CD4-positive, alpha-beta T cell (primary cell): ENCODE results near the gene VPS33B. TPM values are rescaled to one million over a fixed set of nuclear protein-coding genes. Genes with fewer than 3 reads are reported as not detected.

Experiments used
- ATAC-seq: fragments of 200-7000 bp; cut with Tn5 transposase; one replicate; pipeline ENCODE4 v1.10.0; 2022; ENCODE audit warnings: mild to moderate bottlenecking; ENCODE audit not compliant: poor library complexity
- CTCF ChIA-PET: fragments of 350-600 bp; sonication (Branson Sonifier 250); formaldehyde crosslinking; loops from one replicate; lab custom pipeline; 2021; ENCODE audit warnings: antibody characterized with exemption, inconsistent platforms; lab: Charles Lee
- POLR2A ChIA-PET: fragments of 350-600 bp; sonication (Branson Sonifier 250); formaldehyde crosslinking; loops from one replicate; lab custom pipeline; 2021; ENCODE audit warnings: antibody characterized with exemption, inconsistent platforms; lab: Charles Lee
- DNase-seq, 14 experiments: peaks; one replicate each; pipeline ENCODE4 v3.0.0-alpha.2; 2013 to 2020; ENCODE audit warnings: mixed read lengths in 2 of 14
- H3K27ac ChIP-seq, 2 donors: one replicate each; pipeline versions ENCODE4 v1.5.1 to v1.7.0; 2013; ENCODE audit warnings: low read length in 2 of 2, low read depth in 1 of 2, mild to moderate bottlenecking in 1 of 2
- H3K27me3 ChIP-seq, 2 experiments: 1 replicate in 1 of 2; 2 replicates in 1 of 2; pipeline versions ENCODE4 v1.6.1 to v1.7.0; 2013; ENCODE audit warnings: low read length in 2 of 2, control low read depth in 1 of 2, mild to moderate bottlenecking in 1 of 2, moderate library complexity in 1 of 2; ENCODE audit not compliant: insufficient read depth in 2 of 2, control insufficient read depth in 1 of 2
- H3K36me3 ChIP-seq: one replicate; pipeline ENCODE4 v1.6.1; 2013; ENCODE audit warnings: low read length, control low read depth; ENCODE audit not compliant: insufficient read depth
- H3K4me1 ChIP-seq: one replicate; pipeline ENCODE4 v1.6.1; 2013; ENCODE audit warnings: low read length, control low read depth; ENCODE audit not compliant: insufficient read depth
- H3K4me3 ChIP-seq: one replicate; pipeline ENCODE4 v1.5.1; 2013; ENCODE audit warnings: mild to moderate bottlenecking, low read length, moderate library complexity
- H3K9me3 ChIP-seq, 2 experiments: 1 replicate in 1 of 2; 2 replicates in 1 of 2; pipeline versions ENCODE4 v1.6.1 to v1.7.0; 2013; ENCODE audit warnings: low read length in 2 of 2, mild to moderate bottlenecking in 2 of 2, control low read depth in 1 of 2, moderate library complexity in 1 of 2; ENCODE audit not compliant: control insufficient read depth in 1 of 2, insufficient read depth in 1 of 2
- H3K27ac Mint-ChIP-seq: one replicate; pipeline ENCODE4 v1.8.0; 2020; ENCODE audit warnings: mixed read lengths
- H3K27me3 Mint-ChIP-seq: one replicate; pipeline ENCODE4 v1.8.0; 2021; ENCODE audit warnings: mixed read lengths
- H3K36me3 Mint-ChIP-seq: one replicate; pipeline ENCODE4 v1.8.0; 2021; ENCODE audit warnings: low read depth, mixed read lengths
- H3K4me1 Mint-ChIP-seq: one replicate; pipeline ENCODE4 v1.8.0; 2021; ENCODE audit warnings: low read depth, mixed read lengths
- H3K4me3 Mint-ChIP-seq: one replicate; pipeline ENCODE4 v1.8.0; 2020; ENCODE audit warnings: mild to moderate bottlenecking, mixed read lengths
- H3K9me3 Mint-ChIP-seq: one replicate; pipeline ENCODE4 v1.8.0; 2020; ENCODE audit warnings: mixed read lengths
- intact Hi-C, 2 experiments: fragments of 100-400 bp; cut with DNase I in 1 of 2; cut with micrococcal nuclease in 1 of 2; formaldehyde crosslinking; loops; one replicate each; pipeline versions ENCODE4 v1.15.1 to v1.9.0; 2023 to 2025; cut with DNase I, micrococcal nuclease
- total RNA-seq, 174 experiments: library from RNA in 2 of 174; stranded (reverse) in 2 of 174; gene quantifications; one replicate each; pipeline ENCODE4 v1.2.3 and lab custom pipeline; 2021 to 2026
- TF ChIP-seq, protein P1 (sequence below): fragments of 200-600 bp; IDR thresholded peaks from one replicate; pipeline ENCODE4 v1.8.0; 2022; ENCODE audit warnings: antibody characterized with exemption, mild to moderate bottlenecking

The VPS33B gene
- total RNA-seq, 2 experiments from 2014 or later, result 17.2 to 23.8 TPM

DNA sequence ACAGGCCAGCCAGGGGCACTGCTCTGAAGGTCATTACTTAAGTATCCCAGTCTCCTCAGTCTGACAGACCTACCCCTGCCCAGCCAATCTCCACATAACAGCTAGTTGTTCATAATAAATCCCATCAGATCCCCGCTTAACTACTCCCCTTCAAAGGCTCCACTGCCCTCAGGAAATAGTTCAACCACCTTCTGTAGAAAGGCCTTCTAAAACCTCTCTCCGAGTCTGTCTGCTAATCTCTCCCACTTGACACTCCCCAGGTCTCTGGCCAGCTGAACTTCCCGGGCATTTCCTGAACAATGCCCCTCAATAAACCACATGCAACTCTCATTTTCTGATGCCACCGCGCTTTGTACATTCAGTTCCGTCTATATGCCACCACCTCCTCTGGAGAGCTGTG, 34.1 kb downstream of the VPS33B start:
- intact Hi-C loops, result no loop called here
- ATAC-seq (no peak), DNase-seq (peak in 2 of 14 experiments; percentile 3 to 9)
- peaks cover 10% of the 10 kb centered on the region for H3K4me1 ChIP-seq
- no peak overlapping the region for H3K4me3 ChIP-seq
- no peaks in the 10 kb centered on the region for H3K27me3 ChIP-seq
- TF ChIP-seq, protein P1, sequence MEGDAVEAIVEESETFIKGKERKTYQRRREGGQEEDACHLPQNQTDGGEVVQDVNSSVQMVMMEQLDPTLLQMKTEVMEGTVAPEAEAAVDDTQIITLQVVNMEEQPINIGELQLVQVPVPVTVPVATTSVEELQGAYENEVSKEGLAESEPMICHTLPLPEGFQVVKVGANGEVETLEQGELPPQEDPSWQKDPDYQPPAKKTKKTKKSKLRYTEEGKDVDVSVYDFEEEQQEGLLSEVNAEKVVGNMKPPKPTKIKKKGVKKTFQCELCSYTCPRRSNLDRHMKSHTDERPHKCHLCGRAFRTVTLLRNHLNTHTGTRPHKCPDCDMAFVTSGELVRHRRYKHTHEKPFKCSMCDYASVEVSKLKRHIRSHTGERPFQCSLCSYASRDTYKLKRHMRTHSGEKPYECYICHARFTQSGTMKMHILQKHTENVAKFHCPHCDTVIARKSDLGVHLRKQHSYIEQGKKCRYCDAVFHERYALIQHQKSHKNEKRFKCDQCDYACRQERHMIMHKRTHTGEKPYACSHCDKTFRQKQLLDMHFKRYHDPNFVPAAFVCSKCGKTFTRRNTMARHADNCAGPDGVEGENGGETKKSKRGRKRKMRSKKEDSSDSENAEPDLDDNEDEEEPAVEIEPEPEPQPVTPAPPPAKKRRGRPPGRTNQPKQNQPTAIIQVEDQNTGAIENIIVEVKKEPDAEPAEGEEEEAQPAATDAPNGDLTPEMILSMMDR, result no peak
- no peaks in the 10 kb centered on the region for H3K27me3 Mint-ChIP-seq
- H3K27ac Mint-ChIP-seq, result no peak overlapping the region
- H3K27ac ChIP-seq, result no peak overlapping the region
- ChIA-PET POLR2A (no interaction called here), CTCF (interaction anchor here (1.2 kb wide), 1 partner anchor 56 kb away, joined by 3 read pairs; the partner anchor contains the start of gene HDDC3)
- H3K4me3 Mint-ChIP-seq, result no peak overlapping the region
- H3K9me3 Mint-ChIP-seq, result no peaks in the 10 kb centered on the region
- no peaks in the 10 kb centered on the region for H3K36me3 ChIP-seq
- H3K9me3 ChIP-seq, result no peaks in the 10 kb centered on the region
- H3K36me3 Mint-ChIP-seq, result no peaks in the 10 kb centered on the region
- H3K4me1 Mint-ChIP-seq, result peaks cover 10% of the 10 kb centered on the region

DNA sequence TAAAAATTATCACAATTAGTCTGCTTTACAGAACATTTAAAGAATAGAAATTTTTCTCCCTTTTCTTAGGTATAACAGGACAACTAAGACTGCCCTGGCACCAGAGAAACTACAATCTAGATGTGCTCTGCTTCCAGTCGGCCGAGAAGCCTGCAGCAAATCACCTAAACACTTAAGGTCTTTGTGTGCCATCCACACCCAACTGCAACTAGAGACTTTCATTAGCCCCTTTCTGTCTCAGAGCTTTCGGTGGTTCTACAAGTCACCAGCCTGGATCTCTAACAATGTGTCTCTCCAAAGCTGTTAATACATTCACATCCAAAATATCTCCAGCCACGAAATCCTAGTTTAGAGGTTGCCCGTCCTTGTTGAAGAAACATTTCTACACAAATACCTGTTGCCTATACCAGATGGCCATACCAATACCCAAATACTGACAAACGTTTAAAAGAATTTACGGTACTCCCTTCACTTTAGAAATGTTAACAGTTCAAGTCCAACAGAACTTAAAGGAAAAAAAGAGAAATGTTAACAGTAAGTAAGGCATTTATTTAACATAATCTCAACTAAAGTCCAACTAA, 34.7 kb downstream of the VPS33B start:
- Mint-ChIP-seq H3K4me1 (peaks cover 8% of the 10 kb centered on the region), H3K4me3 (no peak overlapping the region), H3K36me3 (peaks cover 5% of the 10 kb centered on the region), H3K27ac (no peak overlapping the region), H3K27me3 (no peaks in the 10 kb centered on the region), H3K9me3 (no peaks in the 10 kb centered on the region)
- no peak for DNase-seq
- CTCF ChIA-PET, result interaction anchor here (1.2 kb wide), 1 partner anchor 56 kb away, joined by 3 read pairs; the partner anchor contains the start of gene HDDC3
- no peak for ATAC-seq
- Histone ChIP-seq H3K4me3 (no peak overlapping the region), H3K27ac (no peak overlapping the region), H3K36me3 (no peaks in the 10 kb centered on the region), H3K4me1 (peaks cover 6% of the 10 kb centered on the region), H3K9me3 (no peaks in the 10 kb centered on the region), H3K27me3 (no peaks in the 10 kb centered on the region)
- POLR2A ChIA-PET, result no interaction called here
- intact Hi-C loops, result no loop called here
- TF ChIP-seq, protein P1, result no peak

DNA sequence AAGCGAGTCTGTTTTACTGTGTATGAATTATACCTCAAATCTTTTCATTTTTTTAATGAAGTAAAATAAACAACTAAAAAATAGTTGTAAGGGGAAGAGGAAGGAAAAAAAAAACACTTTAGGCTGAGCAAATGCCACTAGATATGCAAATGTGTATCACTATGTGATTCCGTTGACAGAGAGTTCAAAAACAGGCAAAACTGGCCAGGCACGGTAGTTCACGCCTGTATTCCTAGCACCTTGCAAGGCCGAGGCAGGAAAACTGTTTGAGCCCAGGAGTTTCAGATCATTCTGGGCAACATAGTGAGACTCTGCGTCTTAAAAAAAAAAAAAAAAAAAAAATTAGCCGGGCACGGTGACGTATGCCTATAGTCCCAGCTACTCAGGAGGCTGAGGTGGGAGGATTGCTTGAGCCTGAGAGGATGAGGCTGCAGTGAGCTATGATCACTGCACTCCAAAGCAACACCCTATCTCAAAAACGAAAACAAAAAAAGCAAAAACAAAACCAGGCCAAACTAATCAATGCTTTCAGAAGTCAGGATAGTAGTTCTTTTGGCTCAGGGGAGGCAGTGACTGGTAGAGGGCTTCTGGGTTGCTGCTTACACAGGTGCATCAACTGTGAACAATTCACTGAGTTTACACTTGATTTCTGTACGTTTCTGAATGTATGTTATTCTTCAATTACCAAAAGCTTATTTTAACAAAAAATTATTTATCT, 35.4 kb downstream of the VPS33B start:
- no peak overlapping the region for H3K27ac ChIP-seq
- H3K36me3 Mint-ChIP-seq, result peaks cover 5% of the 10 kb centered on the region
- no peak overlapping the region for H3K4me3 Mint-ChIP-seq
- TF ChIP-seq, protein P1, result no peak
- ATAC-seq (no peak), DNase-seq (peak in 1 of 14 experiments; percentile 13)
- H3K9me3 ChIP-seq, result no peaks in the 10 kb centered on the region
- intact Hi-C loops, result no loop called here
- no peaks in the 10 kb centered on the region for H3K27me3 ChIP-seq
- peaks cover 6% of the 10 kb centered on the region for H3K4me1 ChIP-seq
- CTCF ChIA-PET, result no interaction called here
- POLR2A ChIA-PET, result no interaction called here
- no peaks in the 10 kb centered on the region for H3K9me3 Mint-ChIP-seq
- no peak overlapping the region for H3K4me3 ChIP-seq
- no peak overlapping the region for H3K27ac Mint-ChIP-seq
- H3K27me3 Mint-ChIP-seq, result no peaks in the 10 kb centered on the region
- H3K36me3 ChIP-seq, result no peaks in the 10 kb centered on the region
- H3K4me1 Mint-ChIP-seq, result peaks cover 8% of the 10 kb centered on the region
